DND-41 (cell line): Measurements from ENCODE around the gene WNT2.
A peak's percentile ranks its signal among the peaks of the same experiment; 100 is the strongest.

Source experiments
- ATAC-seq: fragments of 200-7000 bp; cut with Tn5 transposase; 3 replicates; pipeline ENCODE4 v1.9.1; 2021; ENCODE audit warnings: low read depth; ENCODE audit not compliant: insufficient read depth
- DNase-seq: peaks from one replicate; pipeline ENCODE4 v3.0.0-alpha.2; 2020
- H2AFZ ChIP-seq: 2 replicates; pipeline ENCODE4 v1.6.0; 2012; ENCODE audit warnings: low read depth, low read length
- H3K27ac ChIP-seq: 2 replicates; pipeline ENCODE4 v1.5.1; 2012; ENCODE audit warnings: low read length, inconsistent platforms
- H3K27me3 ChIP-seq: fragments of 200-600 bp; sonication (generic); 2 replicates; pipeline ENCODE4 v1.6.0; 2012; ENCODE audit warnings: low read length, mild to moderate bottlenecking, inconsistent platforms; ENCODE audit not compliant: insufficient read depth, poor library complexity
- H3K36me3 ChIP-seq: 2 replicates; pipeline ENCODE4 v1.5.1; 2012; ENCODE audit warnings: low read length, inconsistent platforms; ENCODE audit not compliant: insufficient read depth
- H3K4me1 ChIP-seq: 2 replicates; pipeline ENCODE4 v1.5.1; 2012; ENCODE audit warnings: mild to moderate bottlenecking, low read length; ENCODE audit not compliant: insufficient read depth
- H3K4me2 ChIP-seq: 2 replicates; pipeline ENCODE4 v1.6.0; 2012; ENCODE audit warnings: mild to moderate bottlenecking, moderate library complexity, low read length, inconsistent platforms; ENCODE audit not compliant: insufficient read depth
- H3K4me3 ChIP-seq, 2 experiments: fragments of 200-600 bp in 1 of 2; shearing (Covaris generic) in 1 of 2; 2 replicates each; pipeline ENCODE4 v1.5.1; 2012 to 2016; ENCODE audit warnings: inconsistent platforms in 2 of 2, low read length in 2 of 2, mild to moderate bottlenecking in 2 of 2, low read depth in 1 of 2, moderate library complexity in 1 of 2
- H3K79me2 ChIP-seq: 2 replicates; pipeline ENCODE4 v1.6.0; 2012; ENCODE audit warnings: low read length, inconsistent platforms; ENCODE audit not compliant: insufficient read depth
- H3K9ac ChIP-seq: 2 replicates; pipeline ENCODE4 v1.6.0; 2012; ENCODE audit warnings: low read depth, mild to moderate bottlenecking, inconsistent platforms, low read length, moderate library complexity
- H3K9me3 ChIP-seq: 2 replicates; pipeline ENCODE4 v1.5.1; 2012; ENCODE audit warnings: low read length, moderate library complexity, mild to moderate bottlenecking, inconsistent platforms; ENCODE audit not compliant: insufficient read depth, severe bottlenecking
- H4K20me1 ChIP-seq: 2 replicates; pipeline ENCODE4 v1.6.0; 2012; ENCODE audit warnings: low read length; ENCODE audit not compliant: insufficient read depth
- CTCF ChIP-seq: IDR thresholded peaks from 2 replicates; pipeline ENCODE4 v1.5.1; 2012; ENCODE audit warnings: borderline replicate concordance, low read length, moderate library complexity, mild to moderate bottlenecking; ENCODE audit not compliant: poor library complexity, severe bottlenecking; ENCODE audit errors: extremely low read depth
- EZH2 ChIP-seq: IDR thresholded peaks from 3 replicates; pipeline ENCODE4 v1.6.1; 2012; ENCODE audit warnings: borderline replicate concordance, low read depth, mild to moderate bottlenecking, moderate library complexity, low read length, inconsistent platforms; ENCODE audit not compliant: severe bottlenecking

The WNT2 gene

GRCh38 chr7:117230276-117231046 is 92.4 kb downstream of the WNT2 start:
- ATAC-seq: peak; percentile 56; the same call in 2 of the 3 replicates
- no peaks in the 10 kb centered on the region for H4K20me1 ChIP-seq
- H3K4me1 ChIP-seq: peaks cover 29% of the 10 kb centered on the region
- H3K4me3 ChIP-seq: no peak overlapping the region
- TF ChIP-seq CTCF: no peak
- TF ChIP-seq EZH2: no peak
- H3K36me3 ChIP-seq: no peaks in the 10 kb centered on the region
- DNase-seq: peak; percentile 14
- H3K9ac ChIP-seq: no peak overlapping the region; the same call in 1 of the 2 replicates
- no peak overlapping the region for H3K4me2 ChIP-seq
- peaks cover 12% of the 10 kb centered on the region for H3K27me3 ChIP-seq
- H2AFZ ChIP-seq: no peak overlapping the region
- H3K27ac ChIP-seq: peak overlapping the region; percentile 57; the same call in 1 of the 2 replicates
- no peaks in the 10 kb centered on the region for H3K9me3 ChIP-seq
- H3K79me2 ChIP-seq: no peaks in the 10 kb centered on the region

GRCh38 chr7:117229350-117229749 is 93.5 kb downstream of the WNT2 start:
- Histone ChIP-seq H3K36me3 (no peaks in the 10 kb centered on the region), H3K9me3 (no peaks in the 10 kb centered on the region), H3K79me2 (no peaks in the 10 kb centered on the region), H3K9ac (no peak overlapping the region; the same call in 1 of the 2 replicates), H3K4me1 (peaks cover 29% of the 10 kb centered on the region), H3K27ac (peak overlapping the region; percentile 15; the same call in 1 of the 2 replicates), H4K20me1 (no peaks in the 10 kb centered on the region), H2AFZ (no peak overlapping the region), H3K4me2 (no peak overlapping the region), H3K27me3 (peaks cover 13% of the 10 kb centered on the region), H3K4me3 (no peak overlapping the region)
- ATAC-seq (peak; percentile 56; the same call in 2 of the 3 replicates), DNase-seq (peak; percentile 25)
- no peak for TF ChIP-seq EZH2
- no peak for TF ChIP-seq CTCF

GRCh38 chr7:117227091-117227490 is 95.8 kb downstream of the WNT2 start:
- H3K9me3 ChIP-seq: no peaks in the 10 kb centered on the region
- DNase-seq (no peak), ATAC-seq (peak; percentile 18; the same call in 1 of the 3 replicates)
- no peak overlapping the region for H3K4me2 ChIP-seq
- H4K20me1 ChIP-seq: no peaks in the 10 kb centered on the region
- TF ChIP-seq EZH2 (no peak), CTCF (no peak)
- H3K27me3 ChIP-seq: peaks cover 18% of the 10 kb centered on the region
- H3K36me3 ChIP-seq: no peaks in the 10 kb centered on the region
- no peak overlapping the region for H3K27ac ChIP-seq
- H3K4me1 ChIP-seq: peaks cover 29% of the 10 kb centered on the region
- no peaks in the 10 kb centered on the region for H3K79me2 ChIP-seq
- no peak overlapping the region for H3K4me3 ChIP-seq
- H2AFZ ChIP-seq: no peak overlapping the region
- H3K9ac ChIP-seq: no peak overlapping the region
